Stimulated activated CD8-positive, alpha-beta memory T cell treated with anti-CD3 and anti-CD28 coated beads, Interleukin-12 subunit alpha, Interleukin-12 subunit beta, amount 100 ng/mL, for 4 hours (primary cell): ENCODE data around the gene NFATC3.

Experiments
- DNase-seq: peaks from one replicate; pipeline ENCODE4 v3.0.0-alpha.2; 2020; ENCODE audit warnings: low read depth

The NFATC3 gene

DNA sequence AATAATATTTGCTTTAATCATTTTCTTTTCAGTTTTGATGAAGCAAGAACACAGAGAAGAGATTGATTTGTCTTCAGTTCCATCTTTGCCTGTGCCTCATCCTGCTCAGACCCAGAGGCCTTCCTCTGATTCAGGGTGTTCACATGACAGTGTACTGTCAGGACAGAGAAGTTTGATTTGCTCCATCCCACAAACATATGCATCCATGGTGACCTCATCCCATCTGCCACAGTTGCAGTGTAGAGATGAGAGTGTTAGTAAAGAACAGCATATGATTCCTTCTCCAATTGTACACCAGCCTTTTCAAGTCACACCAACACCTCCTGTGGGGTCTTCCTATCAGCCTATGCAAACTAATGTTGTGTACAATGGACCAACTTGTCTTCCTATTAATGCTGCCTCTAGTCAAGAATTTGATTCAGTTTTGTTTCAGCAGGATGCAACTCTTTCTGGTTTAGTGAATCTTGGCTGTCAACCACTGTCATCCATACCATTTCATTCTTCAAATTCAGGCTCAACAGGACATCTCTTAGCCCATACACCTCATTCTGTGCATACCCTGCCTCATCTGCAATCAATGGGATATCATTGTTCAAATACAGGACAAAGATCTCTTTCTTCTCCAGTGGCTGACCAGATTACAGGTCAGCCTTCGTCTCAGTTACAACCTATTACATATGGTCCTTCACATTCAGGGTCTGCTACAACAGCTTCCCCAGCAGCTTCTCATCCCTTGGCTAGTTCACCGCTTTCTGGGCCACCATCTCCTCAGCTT, 105.8 kb downstream of the NFATC3 start:
- DNase-seq, result no peak

DNA sequence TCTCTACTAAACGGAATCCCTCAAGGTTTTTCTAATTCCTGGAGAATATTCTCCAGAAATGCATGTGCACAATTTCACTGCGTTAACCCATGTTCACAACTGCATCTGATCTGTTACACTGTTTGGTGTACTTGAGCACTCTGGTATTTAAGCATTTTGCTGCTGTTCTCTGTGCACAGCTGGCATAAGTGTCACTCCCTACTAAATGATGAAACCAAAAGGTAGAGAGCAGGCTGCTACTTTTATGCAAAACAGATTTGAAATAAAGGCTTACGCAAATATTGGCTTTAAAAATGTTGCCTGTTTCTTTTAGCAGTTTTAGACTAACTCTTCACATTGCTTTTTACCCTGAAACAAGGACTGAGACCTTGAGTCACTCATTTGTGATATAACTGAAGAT, 109.1 kb downstream of the NFATC3 start:
- no peak for DNase-seq

DNA sequence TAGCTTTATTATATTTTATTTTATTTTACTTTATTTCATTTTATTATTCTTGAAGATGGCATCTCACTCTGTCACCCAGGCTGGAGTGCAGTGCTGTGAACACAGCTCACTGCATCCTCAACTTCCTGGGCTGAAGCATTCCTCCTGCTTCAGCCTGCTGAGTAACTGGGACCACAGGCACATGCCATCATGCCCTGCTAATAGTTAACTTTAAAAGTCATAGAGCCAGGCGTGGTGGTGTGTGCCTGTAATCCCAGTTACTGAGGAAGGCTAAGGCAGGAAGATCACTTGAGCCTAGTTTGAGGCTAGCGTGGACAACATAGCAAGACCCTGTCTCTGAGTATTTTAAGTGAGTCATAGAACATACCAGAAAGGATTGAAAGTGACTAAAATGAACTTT, 112.1 kb downstream of the NFATC3 start:
- DNase-seq, result no peak

DNA sequence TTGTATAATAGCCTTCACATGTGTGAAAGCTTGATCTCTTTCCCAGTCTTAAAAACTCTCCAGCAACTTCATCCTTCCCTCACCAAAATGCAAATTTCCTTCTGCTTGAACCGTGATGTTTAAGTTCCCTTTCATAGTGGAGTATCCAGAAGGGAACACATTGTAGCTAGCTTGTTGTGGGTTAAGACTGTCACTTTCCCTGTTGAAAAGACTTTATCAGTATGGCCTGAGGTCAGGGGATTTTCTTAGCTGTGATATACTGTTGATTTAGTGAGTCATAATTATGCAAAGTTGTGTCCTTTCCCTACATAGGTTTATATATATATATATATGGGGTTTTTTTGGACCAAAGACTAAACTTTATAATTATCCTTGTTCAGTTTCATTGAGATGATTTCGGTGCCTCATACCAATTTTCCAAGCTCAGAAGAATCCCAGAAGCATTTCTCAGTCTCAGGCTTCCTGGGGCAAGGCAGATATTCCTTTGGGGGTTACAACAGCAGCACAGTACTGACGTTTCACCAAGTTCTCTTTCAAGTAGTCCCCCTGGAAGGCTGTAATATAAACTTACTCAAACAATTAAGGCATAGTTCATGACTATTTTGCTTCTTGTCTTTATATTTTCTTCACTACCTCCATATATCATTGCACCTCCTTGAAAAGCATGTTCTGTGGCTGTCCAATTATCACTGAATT, 115.1 kb downstream of the NFATC3 start:
- DNase-seq, result no peak

DNA sequence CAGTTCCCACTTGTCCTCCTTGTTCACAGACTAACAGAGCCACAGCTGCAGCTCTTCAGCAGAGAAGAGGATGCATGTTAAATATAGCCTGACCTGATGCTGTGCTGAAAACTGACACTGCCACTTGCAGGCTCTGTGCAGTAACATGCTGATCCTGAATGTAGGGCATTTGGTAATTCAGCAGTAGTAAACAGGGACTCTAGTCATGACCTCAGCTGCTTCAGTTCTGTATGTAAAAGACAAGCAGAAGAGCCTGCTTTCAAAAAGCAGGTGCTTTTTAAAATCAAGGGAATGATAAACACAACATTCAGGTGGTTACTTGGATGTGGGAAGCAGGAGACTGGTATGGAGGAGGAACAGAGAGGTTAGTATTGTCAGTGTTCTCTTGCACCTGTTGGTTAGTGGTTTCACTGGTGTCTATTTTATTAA, 116.9 kb downstream of the NFATC3 start:
- no peak for DNase-seq

DNA sequence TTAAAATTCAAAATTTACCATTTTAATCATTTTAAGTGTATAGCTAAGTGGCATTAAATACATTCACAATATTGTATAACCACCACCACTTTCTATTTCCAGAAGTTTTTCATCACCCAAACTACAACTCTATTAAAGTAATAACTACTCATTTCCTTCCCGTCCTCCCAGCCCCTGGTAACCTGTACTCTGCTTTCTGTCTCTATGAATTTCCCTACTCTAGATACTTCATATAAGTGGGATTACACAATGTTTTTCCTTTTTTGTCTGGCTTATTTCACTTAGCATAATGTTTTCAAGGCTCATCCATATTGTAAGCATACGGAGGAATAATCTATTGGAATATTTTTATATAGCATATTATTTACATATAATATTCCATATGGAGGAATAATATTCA, 121.1 kb downstream of the NFATC3 start:
- no peak for DNase-seq

DNA sequence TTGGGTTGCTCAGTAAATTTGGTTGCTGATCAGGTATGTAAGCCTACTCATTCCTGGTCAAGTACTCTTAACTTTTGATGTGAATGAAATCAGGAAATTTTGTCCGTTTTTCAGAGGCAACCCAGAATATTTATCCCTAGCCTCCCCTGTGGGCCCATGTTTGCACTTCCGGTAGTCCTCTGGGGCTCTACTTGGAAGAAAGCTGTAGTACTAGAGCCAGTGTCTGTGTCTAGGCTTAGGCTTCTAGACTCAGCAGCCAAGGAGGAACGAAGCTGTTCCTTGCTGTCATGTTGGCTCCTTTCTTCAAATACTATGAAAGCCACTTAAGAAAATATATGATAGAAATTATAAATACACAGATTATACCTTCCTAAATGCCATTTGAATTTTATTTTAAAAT, 129.6 kb downstream of the NFATC3 start:
- DNase-seq, result no peak

DNA sequence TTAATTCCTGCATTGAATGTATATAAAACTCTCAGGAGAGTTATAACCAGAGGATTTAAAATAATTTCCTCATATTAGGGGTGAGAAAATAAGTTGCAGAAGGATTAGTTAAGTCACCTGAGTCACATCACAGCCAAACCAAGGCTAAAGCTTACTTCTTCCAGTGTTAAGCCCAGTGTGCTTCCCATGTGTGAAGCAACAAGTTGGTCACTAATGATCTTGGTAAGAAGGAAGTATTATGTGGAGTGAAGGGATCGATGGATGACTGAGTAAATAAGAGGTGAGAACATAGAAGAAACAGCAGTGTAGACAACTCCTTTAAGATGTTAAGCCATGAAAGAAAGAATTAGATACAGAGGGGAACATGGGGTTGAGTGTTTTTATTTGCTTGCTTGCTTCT, 130.1 kb downstream of the NFATC3 start:
- no peak for DNase-seq

DNA sequence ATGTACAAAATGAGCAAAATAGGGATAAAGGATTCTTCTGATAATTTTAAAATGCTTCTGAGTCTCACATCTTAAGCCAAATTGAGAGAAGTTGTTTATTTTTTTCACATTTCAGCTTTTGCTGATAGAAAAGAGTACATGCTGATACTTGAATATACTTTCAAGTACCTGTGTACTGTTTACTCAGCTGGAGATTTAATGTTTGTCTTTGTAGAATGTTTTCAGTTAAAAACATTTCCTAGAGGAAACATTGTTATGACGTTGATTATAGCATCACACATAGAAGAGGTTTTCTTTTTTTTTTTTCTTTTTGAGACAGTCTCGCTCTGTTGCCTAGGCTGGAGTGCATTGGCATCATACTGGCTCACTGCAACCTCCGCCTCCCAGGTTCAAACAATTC, 131.1 kb downstream of the NFATC3 start:
- no peak for DNase-seq

DNA sequence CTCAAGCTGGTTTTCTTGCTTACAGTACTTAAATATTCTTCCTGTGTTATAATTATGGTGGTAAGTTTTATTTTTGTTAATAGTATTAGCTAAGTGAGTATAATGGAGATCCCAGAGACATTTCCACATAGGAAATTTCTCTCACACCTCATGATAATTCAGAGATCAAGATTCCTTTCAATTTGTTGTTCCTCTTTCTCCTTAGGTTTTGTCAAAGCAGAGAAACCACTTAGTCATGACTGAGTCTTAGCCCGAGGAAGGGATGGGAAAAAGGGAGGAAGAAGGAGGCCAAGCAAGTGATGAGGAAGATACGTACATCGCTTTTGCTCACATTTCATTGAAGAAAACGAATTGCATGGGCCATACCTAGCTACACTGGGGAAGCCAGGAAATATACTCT, 132.3 kb downstream of the NFATC3 start:
- DNase-seq, result no peak

DNA sequence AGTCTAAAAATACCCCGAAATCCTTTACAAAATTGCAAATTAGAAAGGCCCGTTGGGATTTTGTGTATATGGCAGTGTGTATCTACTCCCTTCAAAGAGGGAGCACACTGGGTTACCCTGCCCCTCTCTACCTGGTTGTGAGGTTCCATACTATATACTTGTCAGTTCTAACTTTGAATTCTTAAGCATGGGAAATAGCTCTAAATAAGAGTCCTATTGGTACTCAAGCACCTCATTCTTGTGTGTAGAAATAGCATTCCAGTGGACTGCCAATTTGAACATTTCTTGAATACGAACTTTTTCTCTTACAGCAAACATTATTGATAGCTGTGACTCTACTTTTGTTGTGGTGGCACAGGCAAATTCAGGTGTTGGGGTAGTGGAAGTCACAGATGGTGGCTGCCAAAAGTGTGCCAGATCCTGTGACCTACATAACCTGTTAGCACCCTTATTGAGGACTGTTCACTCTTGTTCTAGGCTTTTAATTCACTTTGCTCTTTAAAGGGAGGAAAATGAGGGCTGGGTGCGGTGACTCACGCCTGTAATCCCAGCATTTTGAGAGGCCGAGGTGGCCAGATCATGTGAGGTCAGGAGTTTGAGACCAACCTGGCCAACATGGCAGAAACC, 134.7 kb downstream of the NFATC3 start:
- DNase-seq, result no peak

DNA sequence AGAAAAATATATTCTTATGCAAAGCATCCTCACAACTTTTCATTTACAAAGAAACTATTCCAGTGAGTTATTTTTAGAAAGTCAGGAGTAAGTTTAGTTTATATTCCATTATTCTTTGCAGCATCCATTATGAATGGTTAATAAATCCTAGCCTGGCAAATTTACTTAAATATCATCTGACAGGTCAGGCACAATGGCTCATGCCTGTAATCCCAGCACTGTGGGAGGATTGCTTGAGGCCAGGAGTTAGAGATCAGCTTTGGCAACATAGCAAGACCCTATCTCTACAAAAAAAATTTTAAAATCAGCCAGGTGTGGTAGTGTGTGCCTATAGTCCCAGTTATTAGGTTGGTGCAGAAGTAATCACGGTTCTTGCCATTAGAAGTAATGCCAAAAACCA, 137.9 kb downstream of the NFATC3 start:
- no peak for DNase-seq

DNA sequence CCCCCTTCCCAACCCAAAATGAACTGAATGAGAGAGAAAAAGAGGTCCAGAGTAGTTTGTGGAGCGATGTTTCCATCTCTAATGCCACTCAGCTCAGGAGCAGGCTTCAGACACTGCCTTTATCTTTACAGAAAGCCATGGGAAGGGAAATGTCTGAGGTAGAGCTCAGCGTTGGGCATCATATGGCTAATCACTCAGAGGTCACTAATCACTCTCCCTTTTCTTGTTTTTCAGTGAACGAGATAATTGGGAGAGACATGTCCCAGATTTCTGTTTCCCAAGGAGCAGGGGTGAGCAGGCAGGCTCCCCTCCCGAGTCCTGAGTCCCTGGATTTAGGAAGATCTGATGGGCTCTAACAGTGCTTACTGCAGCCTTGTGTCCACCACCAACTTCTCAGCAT, 140.9 kb downstream of the NFATC3 start:
- DNase-seq, result no peak

DNA sequence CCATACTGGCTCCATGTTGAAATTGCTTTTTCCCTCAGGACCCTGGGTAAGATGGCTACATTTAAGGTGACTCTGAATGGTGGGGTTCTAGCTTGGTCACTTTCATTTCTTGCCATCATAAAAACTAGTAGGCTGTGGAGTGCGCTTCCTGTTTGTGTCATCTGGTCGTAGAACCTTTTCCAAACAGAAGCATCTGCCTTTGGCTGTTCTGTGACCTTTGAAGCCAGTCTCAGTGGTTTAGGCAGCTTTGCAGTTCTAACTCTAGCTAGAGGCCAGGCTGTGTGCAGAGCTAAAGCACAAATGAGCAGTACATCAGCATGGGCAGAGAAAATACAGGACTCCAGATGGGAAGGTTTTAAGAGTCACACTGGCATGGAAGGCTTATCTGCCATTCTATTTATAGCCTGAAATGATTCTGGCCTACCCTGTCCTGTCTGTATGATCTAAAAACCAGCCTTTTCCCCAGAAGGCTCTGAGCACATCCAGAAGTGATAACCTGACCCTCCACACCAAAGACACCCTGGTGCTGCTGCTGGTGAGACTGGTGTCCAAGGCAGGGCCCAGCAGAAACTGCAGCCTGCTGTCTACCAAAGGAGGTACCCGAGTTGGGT, 142.1 kb downstream of the NFATC3 start:
- no peak for DNase-seq

DNA sequence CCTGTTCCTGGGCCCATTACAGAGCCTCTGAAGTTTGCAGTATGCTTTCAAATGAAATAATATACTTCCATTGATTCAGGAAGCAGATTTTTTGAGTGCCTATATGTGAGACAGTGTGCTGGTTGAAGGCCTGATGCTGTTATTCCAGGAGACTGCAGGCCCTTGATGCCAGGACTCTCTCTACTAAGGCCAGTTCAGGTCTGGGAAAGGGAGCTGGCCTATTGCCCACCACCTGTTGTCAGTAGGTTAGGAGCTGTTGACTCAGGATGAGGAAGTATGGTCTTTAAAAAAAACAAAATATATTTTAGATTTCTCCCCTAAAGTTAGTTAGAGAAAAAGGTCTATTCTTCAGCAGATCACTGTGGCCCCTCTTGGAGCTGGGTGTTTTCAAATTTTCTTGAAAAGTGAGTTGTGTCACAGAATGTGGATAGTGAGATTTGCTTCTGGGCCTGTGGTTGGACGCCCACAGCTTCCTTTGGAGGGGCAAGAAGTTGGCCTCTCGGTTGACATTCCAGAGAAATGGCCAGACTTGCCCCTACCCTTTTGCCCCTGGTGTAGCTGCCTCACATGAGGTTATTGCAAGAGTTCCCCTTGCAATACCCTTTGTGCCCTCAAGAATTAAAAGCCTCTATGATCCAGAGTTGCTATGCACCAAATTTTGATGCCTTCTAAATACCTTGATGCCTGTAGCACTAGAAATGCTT, 142.8 kb downstream of the NFATC3 start:
- DNase-seq, result no peak

DNA sequence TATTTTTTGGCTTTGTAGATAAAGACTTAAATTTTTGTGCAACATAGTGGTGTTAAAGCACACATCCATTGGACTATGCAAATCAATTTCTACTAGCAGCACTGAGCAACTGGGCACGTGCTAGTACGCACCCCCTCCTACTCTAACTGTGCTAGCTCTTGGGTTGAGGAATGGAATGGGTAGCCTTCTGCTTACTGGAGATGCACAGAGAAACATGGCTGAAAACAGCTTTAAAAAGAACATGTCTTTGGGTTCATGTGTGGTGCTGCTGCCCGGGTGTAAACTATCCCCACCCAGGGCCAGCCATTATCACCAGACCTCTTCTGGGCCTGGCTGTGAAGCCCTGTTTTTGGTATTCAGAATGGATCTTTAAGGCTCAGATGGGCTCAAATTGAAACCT, 143.5 kb downstream of the NFATC3 start:
- no peak for DNase-seq

DNA sequence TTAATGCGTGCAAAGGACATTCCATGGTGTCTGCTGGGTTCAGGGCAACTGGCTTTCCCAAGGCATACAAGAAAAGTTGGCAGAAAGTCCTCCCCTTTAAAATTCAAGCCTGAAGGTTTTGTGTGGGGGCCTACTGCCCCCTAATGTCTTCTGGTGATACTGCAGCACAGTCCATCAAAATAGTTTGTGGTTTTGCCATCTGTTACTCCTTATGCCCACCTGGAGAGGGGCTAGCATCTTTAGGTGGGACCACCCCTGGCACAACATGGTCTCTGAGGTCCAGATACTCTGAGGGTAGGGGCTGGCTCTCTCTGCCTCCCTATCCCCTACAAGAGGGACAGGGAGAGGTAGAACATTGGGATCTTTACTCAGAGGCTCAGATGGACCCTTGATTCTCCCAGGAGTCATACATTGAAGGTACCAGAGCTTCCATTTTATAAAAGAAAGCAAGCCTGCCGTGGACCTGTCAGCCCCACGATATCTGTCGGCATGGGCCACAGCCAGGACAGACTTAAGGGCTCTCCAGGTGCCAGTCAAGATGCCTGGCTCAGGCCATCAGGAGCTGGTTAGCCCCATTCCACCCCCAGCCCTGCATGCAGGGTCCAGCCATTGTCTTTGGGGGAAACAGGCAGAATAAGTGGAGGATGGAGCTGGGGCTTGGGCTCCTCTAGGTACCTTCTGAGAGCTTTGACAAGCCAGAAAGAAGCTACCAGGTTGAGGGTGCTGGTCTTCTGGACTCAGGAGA, 144.4 kb downstream of the NFATC3 start:
- DNase-seq, result no peak

DNA sequence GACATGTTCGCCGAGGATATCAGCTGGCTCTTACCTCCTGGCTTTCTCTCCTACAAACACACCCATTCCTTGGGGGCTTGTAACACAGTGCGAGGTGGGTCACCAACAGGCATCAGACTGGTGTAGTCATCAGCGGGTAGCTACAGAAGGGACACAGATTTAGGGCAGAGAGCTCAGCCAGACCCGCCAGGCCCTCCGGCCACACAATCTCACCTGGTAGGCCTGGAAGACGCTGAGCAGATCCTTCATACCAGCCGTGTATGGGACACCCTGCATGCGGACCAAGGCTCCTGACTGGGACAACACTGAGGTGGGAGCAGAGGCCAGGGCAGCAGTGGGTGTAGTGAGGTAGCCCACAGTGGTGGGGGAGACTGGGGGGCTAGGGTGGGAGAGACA, 145.0 kb downstream of the NFATC3 start:
- no peak for DNase-seq

DNA sequence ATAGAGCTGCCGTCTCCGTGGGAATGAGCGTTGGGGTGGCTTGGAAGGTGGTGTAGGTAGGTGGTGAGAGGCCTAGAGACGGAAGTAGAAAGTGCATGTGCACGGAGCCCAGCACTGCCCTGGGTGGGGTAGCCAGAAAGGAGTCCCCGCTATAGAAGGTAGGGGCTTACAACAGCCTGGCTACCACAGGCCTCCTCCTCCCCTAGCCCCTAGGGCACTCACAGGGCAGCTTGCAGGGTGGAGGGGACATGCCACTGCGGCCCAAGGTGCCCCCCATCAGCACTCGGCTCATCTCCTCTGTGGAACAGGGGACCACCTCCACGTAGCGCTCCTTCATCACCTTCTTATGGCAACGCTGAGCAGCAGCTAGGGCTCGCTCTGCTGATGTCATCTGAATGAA, 145.8 kb downstream of the NFATC3 start:
- DNase-seq, result no peak

DNA sequence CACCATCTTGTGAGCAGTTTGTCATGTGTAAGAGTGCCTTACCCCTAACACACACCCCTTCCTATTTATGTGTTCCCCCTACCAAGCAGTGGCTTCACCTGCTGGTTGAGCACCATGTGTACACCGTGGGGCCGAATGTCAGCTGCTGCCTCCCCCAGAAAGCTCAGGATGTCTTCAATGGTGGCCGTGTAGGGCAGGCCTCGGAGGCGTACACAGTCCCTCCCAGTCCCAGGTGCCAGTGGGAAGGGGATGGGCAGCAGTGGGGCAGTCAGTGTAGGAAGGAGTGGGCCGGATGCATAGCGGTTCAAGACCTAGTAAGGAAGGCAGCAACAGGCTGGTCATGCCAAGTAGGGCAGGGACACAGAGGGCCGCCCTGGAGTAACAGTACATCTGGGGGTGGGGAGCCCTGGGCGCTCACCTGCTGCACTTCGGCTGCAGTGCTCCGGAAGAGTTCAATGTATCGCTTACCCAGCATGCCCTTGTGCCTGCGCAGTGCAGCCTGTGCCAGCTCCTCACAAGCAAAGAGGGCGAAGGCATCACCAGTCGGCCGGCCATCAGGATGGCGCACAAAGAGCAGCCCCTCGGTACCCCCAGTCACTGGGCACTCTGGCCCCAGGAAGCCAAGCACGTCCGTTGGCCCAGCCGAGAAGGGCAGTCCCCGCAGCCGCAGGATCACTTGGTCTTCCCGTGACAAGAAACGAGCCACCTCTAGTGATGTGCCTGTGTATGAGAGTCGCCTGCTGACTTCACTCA, 146.4 kb downstream of the NFATC3 start:
- DNase-seq, result no peak

DNA sequence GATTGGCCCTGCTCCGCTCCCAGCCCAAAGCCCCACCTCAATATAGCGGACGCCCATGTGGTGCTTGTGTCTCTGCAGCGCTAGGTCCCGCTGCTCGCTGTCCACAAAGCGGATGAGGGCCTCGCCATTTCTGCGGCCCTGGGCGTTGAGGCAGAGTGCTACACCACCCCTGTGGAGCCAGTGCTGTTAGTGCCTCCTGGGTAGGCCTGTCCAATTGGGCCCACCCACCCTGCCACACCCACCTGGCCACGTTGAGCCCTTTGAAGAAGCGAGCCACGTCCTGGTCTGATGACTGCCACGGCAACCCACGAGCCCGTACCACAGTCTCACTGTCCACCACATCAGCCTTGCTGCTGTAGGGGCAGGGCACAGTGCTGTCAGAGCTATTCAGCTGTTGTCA, 147.2 kb downstream of the NFATC3 start:
- no peak for DNase-seq
